Endodermal cell (in vitro differentiated cells): ENCODE results near the gene MOCS3. TPM values are rescaled to one million over a fixed set of nuclear protein-coding genes. Genes with fewer than 3 reads are reported as not detected.
A peak's percentile ranks its signal among the peaks of the same experiment; 100 is the strongest.

Source experiments
- DNase-seq: peaks from one replicate; pipeline ENCODE4 v3.0.0-alpha.2; 2017
- H3K27ac ChIP-seq: 2 replicates; pipeline ENCODE4 v1.5.1; 2013; ENCODE audit warnings: mild to moderate bottlenecking, low read depth, low read length, moderate library complexity
- H3K27me3 ChIP-seq: 2 replicates; pipeline ENCODE4 v1.6.1; 2013; ENCODE audit warnings: mild to moderate bottlenecking, low read length, moderate library complexity; ENCODE audit not compliant: insufficient read depth, control insufficient read depth, poor library complexity, severe bottlenecking
- H3K36me3 ChIP-seq: 2 replicates; pipeline ENCODE4 v1.7.0; 2013; ENCODE audit warnings: mild to moderate bottlenecking, low read length, moderate library complexity; ENCODE audit not compliant: control insufficient read depth, insufficient read depth
- H3K4me1 ChIP-seq: one replicate; pipeline ENCODE4 v1.7.0; 2013; ENCODE audit warnings: low read length; ENCODE audit not compliant: control insufficient read depth, insufficient read depth
- H3K4me3 ChIP-seq: 2 replicates; pipeline ENCODE4 v1.5.1; 2013; ENCODE audit warnings: mild to moderate bottlenecking, low read length, moderate library complexity
- H3K9ac ChIP-seq: 2 replicates; pipeline ENCODE4 v1.6.1; 2013; ENCODE audit warnings: mild to moderate bottlenecking, low read length, moderate library complexity; ENCODE audit not compliant: poor library complexity, severe bottlenecking; ENCODE audit errors: extremely low read depth
- H3K9me3 ChIP-seq: 2 replicates; pipeline ENCODE4 v1.6.1; 2013; ENCODE audit warnings: mild to moderate bottlenecking, low read length, moderate library complexity; ENCODE audit not compliant: control insufficient read depth
- H3K27ac Mint-ChIP-seq: 2 replicates; pipeline ENCODE4 v1.8.0; 2020; ENCODE audit warnings: mixed read lengths
- H3K27me3 Mint-ChIP-seq: 2 replicates; pipeline ENCODE4 v1.8.0; 2021; ENCODE audit warnings: mild to moderate bottlenecking, mixed read lengths; ENCODE audit not compliant: insufficient read depth
- H3K36me3 Mint-ChIP-seq: 2 replicates; pipeline ENCODE4 v1.8.0; 2020; ENCODE audit warnings: low read depth, mixed read lengths
- H3K4me1 Mint-ChIP-seq: 2 replicates; pipeline ENCODE4 v1.8.0; 2020; ENCODE audit warnings: mixed read lengths
- H3K4me3 Mint-ChIP-seq: 2 replicates; pipeline ENCODE4 v1.8.0; 2020; ENCODE audit warnings: mild to moderate bottlenecking, moderate library complexity, mixed read lengths
- H3K9me3 Mint-ChIP-seq: 2 replicates; pipeline ENCODE4 v1.8.0; 2020; ENCODE audit warnings: mild to moderate bottlenecking, mixed read lengths
- CTCF ChIP-seq: fragments of 200-600 bp; sonication (generic); conservative IDR thresholded peaks from 2 replicates; pipeline ENCODE4 v1.5.0; 2021; ENCODE audit warnings: antibody characterized with exemption, mild to moderate bottlenecking
- WGBS, 2 experiments: methylation state at CpG; one replicate each; pipeline versions ENCODE4 v1.1.5 to v1.1.7; 2013; ENCODE audit warnings: missing lambda C conversion rate in 2 of 2, mixed read lengths in 1 of 2; ENCODE audit not compliant: insufficient coverage in 1 of 2, insufficient read length in 1 of 2; 5-methylcytosine and 5-hydroxymethylcytosine counted together
- total RNA-seq, 2 donors: library from RNA; stranded (reverse); fragmentation: NEBNext Ultra II Directional in 1 of 2; extraction: Animal tissue kit (Norgen Biotek cat#: 25700) in 1 of 2; gene quantifications; 2 replicates in 1 of 2; 3 replicates in 1 of 2; pipeline ENCODE4 v1.2.1, GENCODE V29; 2021

MOCS3 gene
- total RNA-seq, 2 donors from 2014 or later = 4.7 to 5.5 TPM

- TF ChIP-seq CTCF = no peak
- no peaks in the 10 kb centered on the region for H3K9me3 ChIP-seq
- Mint-ChIP-seq H3K9me3 (no peaks in the 10 kb centered on the region), H3K27ac (peak overlapping the region; percentile 82), H3K36me3 (peaks cover 36% of the 10 kb centered on the region), H3K27me3 (no peaks in the 10 kb centered on the region), H3K4me3 (no peak overlapping the region), H3K4me1 (peaks cover 48% of the 10 kb centered on the region)
- H3K4me1 ChIP-seq = peaks cover 7% of the 10 kb centered on the region
- H3K4me3 ChIP-seq = no peak overlapping the region
- no peaks in the 10 kb centered on the region for H3K27me3 ChIP-seq
- H3K9ac ChIP-seq = no peak overlapping the region
- no peak overlapping the region for H3K27ac ChIP-seq
- DNase-seq = no peak
- WGBS, 2 experiments = 95 to 100% methylated on average over 5 to 8 of the region's 8 CpGs
- H3K36me3 ChIP-seq = peaks cover 91% of the 10 kb centered on the region
Measured at GRCh38 chr20:50921803-50922501, 36.7 kb upstream of the MOCS3 start.

GRCh38 chr20:50924261-50924920 is 34.2 kb upstream of the MOCS3 start:
- Histone ChIP-seq H3K4me3 (no peak overlapping the region), H3K4me1 (peaks cover 12% of the 10 kb centered on the region), H3K27me3 (no peaks in the 10 kb centered on the region), H3K9ac (no peak overlapping the region), H3K36me3 (peaks cover 90% of the 10 kb centered on the region), H3K27ac (no peak overlapping the region), H3K9me3 (no peaks in the 10 kb centered on the region)
- no peak for TF ChIP-seq CTCF
- DNase-seq = no peak
- no peaks in the 10 kb centered on the region for H3K9me3 Mint-ChIP-seq
- no peaks in the 10 kb centered on the region for H3K27me3 Mint-ChIP-seq
- H3K27ac Mint-ChIP-seq = peak overlapping the region; percentile 75
- peaks cover 54% of the 10 kb centered on the region for H3K36me3 Mint-ChIP-seq
- 67 to 89% methylated on average over 1 to 2 of the region's 2 CpGs for WGBS, 2 experiments
- H3K4me3 Mint-ChIP-seq = no peak overlapping the region
- peaks cover 57% of the 10 kb centered on the region for H3K4me1 Mint-ChIP-seq

- H3K9ac ChIP-seq = no peak overlapping the region
- WGBS, 2 experiments = 86% methylated on average over 1 of the region's 1 CpG; no CpG with 5 or more reads in 1 of the 2 experiments
- no peaks in the 10 kb centered on the region for H3K27me3 ChIP-seq
- no peak overlapping the region for H3K4me3 Mint-ChIP-seq
- H3K36me3 Mint-ChIP-seq = peaks cover 57% of the 10 kb centered on the region
- no peaks in the 10 kb centered on the region for H3K9me3 Mint-ChIP-seq
- no peaks in the 10 kb centered on the region for H3K27me3 Mint-ChIP-seq
- H3K27ac Mint-ChIP-seq = no peak overlapping the region
- H3K4me3 ChIP-seq = peak overlapping the region; percentile 89
- no peak for TF ChIP-seq CTCF
- no peak for DNase-seq
- H3K9me3 ChIP-seq = no peaks in the 10 kb centered on the region
- H3K4me1 Mint-ChIP-seq = peaks cover 45% of the 10 kb centered on the region
- H3K27ac ChIP-seq = no peak overlapping the region
- H3K4me1 ChIP-seq = peaks cover 10% of the 10 kb centered on the region
- peaks cover 74% of the 10 kb centered on the region for H3K36me3 ChIP-seq
Measured at GRCh38 chr20:50926530-50926929, 32.1 kb upstream of the MOCS3 start.
